Left lung (tissue), 10 donors: ENCODE data around the gene APOL3. TPM values are rescaled to one million over a fixed set of nuclear protein-coding genes. Genes with fewer than 3 reads are reported as not detected.

Experiments used
- ATAC-seq: fragments of 200-7000 bp; cut with Tn5 transposase; one replicate; pipeline ENCODE4 v1.9.1; 2020; ENCODE audit warnings: moderate library complexity
- DNase-seq, 4 donors: peaks; one replicate each; pipeline ENCODE4 v3.0.0-alpha.2; 2013 to 2020
- H3K27ac ChIP-seq, 2 donors: fragments of 200-600 bp; sonication (generic) in 1 of 2; one replicate each; pipeline versions ENCODE4 v1.5.0 to v1.8.0; 2020 to 2021
- H3K27me3 ChIP-seq, 2 donors: fragments of 200-600 bp; sonication (generic) in 1 of 2; one replicate each; pipeline versions ENCODE4 v1.5.0 to v1.8.0; 2020 to 2021
- H3K36me3 ChIP-seq, 2 donors: fragments of 200-600 bp; sonication (generic) in 1 of 2; one replicate each; pipeline versions ENCODE4 v1.5.0 to v1.8.0; 2020 to 2021
- H3K4me1 ChIP-seq, 2 donors: fragments of 200-600 bp; one replicate each; pipeline ENCODE4 v1.8.0; 2021
- H3K4me3 ChIP-seq, 2 donors: fragments of 200-600 bp; sonication (generic) in 1 of 2; one replicate each; pipeline versions ENCODE4 v1.5.0 to v1.8.0; 2020 to 2021; ENCODE audit warnings: mild to moderate bottlenecking in 1 of 2
- H3K9me3 ChIP-seq, 2 donors: fragments of 200-600 bp; sonication (generic) in 1 of 2; one replicate each; pipeline versions ENCODE4 v1.5.0 to v1.8.0; 2020 to 2021
- CTCF ChIP-seq, 2 donors: fragments of 200-600 bp; sonication (generic) in 1 of 2; IDR thresholded peaks; one replicate each; pipeline versions ENCODE4 v1.5.0 to v1.8.0; 2021; ENCODE audit warnings: antibody characterized with exemption in 2 of 2
- intact Hi-C, 2 donors: fragments of 100-400 bp; cut with DNase I; formaldehyde crosslinking; loops; one replicate each; pipeline versions ENCODE4 v1.11.2 to v1.14.2; 2022
- polyA plus RNA-seq, 6 donors: library from polyadenylated mRNA; unstranded; fragments of 120-200 nt; gene quantifications; one replicate each; pipeline ENCODE4 v1.2.1, GENCODE V29; 2013; ENCODE audit not compliant: insufficient read length in 6 of 6
- total RNA-seq, 2 donors: library from RNA; stranded (reverse); fragmentation: NEBNext Ultra II Directional; extraction: Animal tissue kit (Norgen Biotek cat#: 25700); gene quantifications; one replicate each; pipeline ENCODE4 v1.2.1, GENCODE V29; 2021
- donor health status: DM: no; HTN: yes; CAD: no.
- donor health status: DM: no; HTN: no; CAD: no.

APOL3 gene
- total and polyA plus RNA-seq, 8 donors, result 27.0 to 57.9 (median 42.0) TPM

GRCh38 chr22:36117053-36117554 is 43.5 kb downstream of the APOL3 start:
- DNase-seq (no peak), ATAC-seq (no peak)
- H3K4me3 ChIP-seq, result no peak overlapping the region
- intact Hi-C loops, result no loop called here
- H3K36me3 ChIP-seq, result no peaks in the 10 kb centered on the region
- no peaks in the 10 kb centered on the region for H3K27me3 ChIP-seq
- H3K4me1 ChIP-seq, result no peaks in the 10 kb centered on the region
- H3K9me3 ChIP-seq, result no peaks in the 10 kb centered on the region
- no peak for TF ChIP-seq CTCF (IDR thresholded peaks at IDR 0.05)
- H3K27ac ChIP-seq, result no peak overlapping the region

GRCh38 chr22:36116127-36116526 is 44.4 kb downstream of the APOL3 start:
- no peak for TF ChIP-seq CTCF (IDR thresholded peaks at IDR 0.05)
- H3K36me3 ChIP-seq, result no peaks in the 10 kb centered on the region
- DNase-seq (no peak), ATAC-seq (no peak)
- H3K4me1 ChIP-seq, result no peaks in the 10 kb centered on the region
- intact Hi-C loops, result no loop called here
- H3K27ac ChIP-seq, result no peak overlapping the region
- H3K9me3 ChIP-seq, result no peaks in the 10 kb centered on the region
- no peak overlapping the region for H3K4me3 ChIP-seq
- no peaks in the 10 kb centered on the region for H3K27me3 ChIP-seq

- intact Hi-C loops, result no loop called here
- no peak for ATAC-seq
- no peaks in the 10 kb centered on the region for H3K36me3 ChIP-seq
- no peaks in the 10 kb centered on the region for H3K4me1 ChIP-seq
- H3K27ac ChIP-seq, result no peak overlapping the region
- H3K27me3 ChIP-seq, result no peaks in the 10 kb centered on the region
- no peak for TF ChIP-seq CTCF (IDR thresholded peaks at IDR 0.05)
- H3K9me3 ChIP-seq, result no peaks in the 10 kb centered on the region
- no peak for DNase-seq
- no peak overlapping the region for H3K4me3 ChIP-seq
Measured at GRCh38 chr22:36113121-36113520, 47.4 kb downstream of the APOL3 start.

- no peak overlapping the region for H3K27ac ChIP-seq
Measured at GRCh38 chr22:36111316-36111715, 49.2 kb downstream of the APOL3 start.

GRCh38 chr22:36110306-36110881 is 50.2 kb downstream of the APOL3 start:
- Histone ChIP-seq H3K4me3 (no peak overlapping the region), H3K27ac (no peak overlapping the region), H3K36me3 (no peaks in the 10 kb centered on the region), H3K4me1 (no peaks in the 10 kb centered on the region), H3K9me3 (no peaks in the 10 kb centered on the region), H3K27me3 (no peaks in the 10 kb centered on the region)
- TF ChIP-seq CTCF (IDR thresholded peaks at IDR 0.05), result no peak
- intact Hi-C loops, result no loop called here
- no peak for DNase-seq
- ATAC-seq, result no peak

More at GRCh38 chr22:36111316-36111715, 49.2 kb downstream of the APOL3 start:
- TF ChIP-seq CTCF (IDR thresholded peaks at IDR 0.05), result no peak
- H3K9me3 ChIP-seq, result no peaks in the 10 kb centered on the region
- H3K36me3 ChIP-seq, result no peaks in the 10 kb centered on the region
- ATAC-seq, result no peak
- no peaks in the 10 kb centered on the region for H3K4me1 ChIP-seq
- intact Hi-C loops, result no loop called here
- no peak overlapping the region for H3K4me3 ChIP-seq
- DNase-seq, result no peak
- H3K27me3 ChIP-seq, result no peaks in the 10 kb centered on the region
